Right lung (tissue), 10 donors: ENCODE results near the gene EDARADD. TPM values are rescaled to one million over a fixed set of nuclear protein-coding genes. Genes with fewer than 3 reads are reported as not detected.
"Not testable (repeated sequence)": the region's sequence is repeated elsewhere in the genome, so short reads cannot be mapped to it uniquely, and the experiment has no call there.

ENCODE experiments used
- DNase-seq, 2 donors: peaks; one replicate each; pipeline ENCODE4 v3.0.0-alpha.2; 2013
- long read RNA-seq, 8 donors: transcript quantifications; one replicate each; lab custom pipeline, GENCODE V29; 2026
- polyA plus RNA-seq, 5 donors: library from polyadenylated mRNA; unstranded; fragments of 120-200 nt; gene quantifications; one replicate each; pipeline versions ENCODE4 v1.2.1 to v1.2.3, GENCODE V29; 2013; ENCODE audit warnings: inconsistent platforms in 1 of 5, low replicate concordance in 1 of 5; ENCODE audit not compliant: insufficient read length in 5 of 5, insufficient read depth in 1 of 5

The EDARADD gene
- polyA plus RNA-seq: 1 to 10 TPM; 3.6 to 6.7 (median 4.8) TPM
- long read RNA-seq, donor 1, partial matches to known transcripts: 0 of 3 reads
- long read RNA-seq, donor 1, other reads (novel, unspliced or antisense): 0 of 3 reads
- long read RNA-seq, donor 2, partial matches to known transcripts: 0 of 1 reads
- long read RNA-seq, donor 2, other reads (novel, unspliced or antisense): 0 of 1 reads
- long read RNA-seq, donor 3: 0 reads
- long read RNA-seq, donor 4, partial matches to known transcripts: 0 of 2 reads
- long read RNA-seq, donor 4, other reads (novel, unspliced or antisense): 0 of 2 reads
- long read RNA-seq, donor 5, partial matches to known transcripts: 0 of 3 reads
- long read RNA-seq, donor 5, other reads (novel, unspliced or antisense): 0 of 3 reads
- long read RNA-seq, donor 6: 0 reads
- long read RNA-seq, donor 7, partial matches to known transcripts: 0 of 3 reads
- long read RNA-seq, donor 7, other reads (novel, unspliced or antisense): 0 of 3 reads
- long read RNA-seq, donor 8, partial matches to known transcripts: 0 of 1 reads
- long read RNA-seq, donor 8, other reads (novel, unspliced or antisense): 0 of 1 reads

DNA sequence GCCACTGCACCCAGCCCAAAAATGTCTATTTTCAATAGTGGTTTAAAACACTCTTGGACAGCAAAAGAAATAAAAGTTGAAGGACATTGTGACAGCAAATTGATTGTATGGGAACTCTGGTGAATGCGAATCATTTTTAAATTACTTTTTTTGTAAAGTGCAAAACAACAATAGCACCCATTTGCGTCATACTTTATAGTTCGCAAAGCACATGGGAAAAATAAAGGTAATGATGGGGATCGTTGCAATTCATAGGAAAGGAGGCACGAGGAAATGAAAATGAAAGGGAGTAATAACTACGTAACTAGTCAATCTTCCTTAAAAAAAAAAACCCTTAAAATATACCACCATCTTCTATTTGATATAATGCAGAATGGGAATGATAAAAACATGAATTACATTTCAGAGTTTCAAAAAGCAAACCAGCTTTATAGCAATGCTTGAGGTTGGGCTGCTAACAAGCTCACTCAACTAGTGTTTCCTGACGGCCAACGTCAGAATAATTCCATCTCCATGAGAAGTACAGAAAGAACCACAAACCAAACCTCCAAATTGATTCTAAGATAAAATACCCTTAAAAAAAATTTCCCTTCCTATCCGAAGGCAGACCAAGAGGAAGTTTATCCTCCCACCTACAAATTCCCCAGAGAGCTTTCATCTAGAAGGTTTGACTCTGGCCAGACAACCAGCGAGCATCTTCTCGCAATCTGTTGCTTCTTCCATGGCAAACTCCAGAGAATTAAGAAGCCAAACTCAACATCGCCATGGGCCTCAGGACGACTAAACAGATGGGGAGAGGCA, at the start of gene EDARADD:
Gene EDARADD (plus strand): TSS at position 606 of the 801 bp plus-strand sequence. CDS start 159 bp downstream, at position 765.
- DNase-seq: no peak

GRCh38 chr1:236345728-236346127, 48.4 kb upstream of the EDARADD start:
- no peak for DNase-seq

DNA sequence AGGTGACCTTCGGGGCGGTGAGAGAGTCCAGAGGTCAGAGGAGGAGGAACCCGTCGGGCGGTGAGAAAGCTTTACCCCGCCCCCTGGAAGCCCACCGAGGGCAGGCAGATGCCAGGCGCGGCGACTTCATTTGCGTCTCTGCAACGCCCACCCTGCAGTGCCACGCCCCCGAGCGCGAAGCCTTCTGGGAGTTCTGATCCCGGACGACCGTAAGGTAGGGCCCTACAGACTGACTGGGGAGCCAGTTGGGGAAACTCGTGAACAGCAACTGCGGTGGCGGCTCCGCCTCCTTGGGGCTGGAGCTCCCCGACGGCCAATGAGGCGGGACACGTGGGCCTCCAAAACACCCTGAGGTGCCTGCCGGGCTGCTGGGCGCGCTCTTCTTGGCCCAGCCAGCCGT, 46.0 kb upstream of the EDARADD start:
- DNase-seq: no peak

DNA sequence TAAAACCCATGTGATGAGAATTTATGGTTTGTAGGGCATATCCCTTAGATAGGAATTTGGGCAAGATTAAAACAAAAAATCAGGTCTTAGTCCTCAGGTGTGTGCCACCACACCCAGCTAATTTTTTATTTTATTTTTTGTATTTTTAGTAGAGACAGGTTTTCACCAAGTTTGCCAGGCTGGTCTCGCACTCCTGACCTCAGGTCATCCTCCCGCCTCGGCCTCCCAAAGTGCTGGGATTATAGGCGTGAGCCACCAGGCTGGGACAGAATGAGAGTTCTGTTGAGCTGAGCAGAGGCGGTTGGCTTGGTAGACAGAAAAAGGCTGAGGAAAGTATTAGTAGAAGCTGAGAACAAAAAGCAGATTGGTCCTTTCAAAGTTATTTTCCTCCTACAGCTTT, 43.8 kb upstream of the EDARADD start:
- DNase-seq: no peak

- DNase-seq: no peak
Measured at GRCh38 chr1:236351875-236352573, 42.1 kb upstream of the EDARADD start.

- not testable (repeated sequence) for DNase-seq
Measured at GRCh38 chr1:236352747-236353146, 41.3 kb upstream of the EDARADD start.

DNA sequence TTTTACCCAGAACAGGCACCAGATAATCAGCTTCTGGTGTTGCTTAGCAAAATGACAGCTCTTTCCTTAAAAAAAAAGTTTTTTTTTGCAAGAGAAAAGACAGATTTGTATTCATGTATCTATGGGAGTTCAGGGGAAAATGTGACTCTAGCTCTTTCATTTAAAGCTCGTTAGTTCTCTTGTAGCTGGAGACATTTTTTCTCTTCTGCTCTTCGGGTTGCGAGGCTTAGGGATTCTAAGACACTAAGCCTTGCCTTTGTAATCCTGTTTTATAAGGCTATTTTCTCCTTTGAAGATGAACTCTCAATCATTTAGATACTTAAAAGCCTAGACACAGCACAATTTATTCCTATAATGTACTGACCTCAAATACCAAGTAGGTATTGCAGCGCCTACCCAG, 40.3 kb upstream of the EDARADD start:
- no peak for DNase-seq

GRCh38 chr1:236354330-236355147, 39.5 kb upstream of the EDARADD start:
- DNase-seq: no peak

- DNase-seq: no peak
Measured at GRCh38 chr1:236356141-236356540, 37.9 kb upstream of the EDARADD start.

DNA sequence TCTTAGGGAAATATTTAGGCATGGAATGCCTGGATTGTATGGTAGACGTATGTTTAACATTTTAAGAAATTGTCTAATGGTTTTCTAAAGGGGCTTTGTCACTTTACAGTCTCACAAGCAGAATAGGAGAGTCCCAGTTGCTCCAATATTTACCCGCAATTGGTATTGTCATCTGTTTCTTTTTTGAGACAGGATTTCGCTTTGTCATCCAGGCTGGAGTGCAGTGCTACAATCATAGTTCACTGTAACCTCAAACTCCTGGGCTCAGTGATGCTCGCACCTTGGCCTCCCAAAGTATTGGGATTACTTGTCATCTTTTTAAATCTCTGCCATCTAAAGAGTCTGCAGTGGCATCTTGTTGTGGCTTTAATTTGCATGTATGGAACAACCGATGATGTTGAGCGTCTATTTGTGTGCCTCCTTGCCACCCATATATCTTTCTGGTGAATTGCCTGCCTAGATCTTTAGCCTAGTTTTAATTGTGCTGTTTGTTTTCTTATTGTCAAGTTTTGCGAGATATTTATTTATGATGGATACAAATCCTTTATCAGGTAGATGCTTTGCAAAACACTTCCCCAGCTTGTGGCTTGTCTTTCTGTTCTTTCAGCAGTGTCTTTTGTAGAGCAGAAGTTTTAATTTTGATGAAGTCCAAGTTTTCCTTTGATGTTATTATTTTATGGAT, 32.0 kb upstream of the EDARADD start:
- no peak for DNase-seq

DNA sequence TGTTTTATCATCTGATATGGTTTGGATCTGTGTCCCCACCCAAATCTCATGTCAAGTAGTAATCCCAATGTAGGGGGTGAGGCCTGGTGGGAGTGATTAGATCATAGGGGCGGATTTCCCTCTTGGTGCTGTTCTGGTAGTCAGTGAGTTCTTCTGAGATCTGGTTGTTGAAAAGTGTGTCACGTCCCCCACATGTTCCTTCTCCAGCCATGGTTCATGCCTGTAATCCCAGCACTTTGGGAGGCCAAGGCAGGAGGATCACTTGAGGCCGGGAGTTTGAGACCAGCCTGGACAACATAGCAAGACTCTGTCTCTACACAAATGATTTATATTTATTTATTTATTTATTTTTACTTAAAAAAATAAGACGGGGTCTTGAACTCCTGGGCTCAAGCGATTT, 30.8 kb upstream of the EDARADD start:
- no peak for DNase-seq

- DNase-seq: no peak
Measured at GRCh38 chr1:236365999-236366570, 28.0 kb upstream of the EDARADD start.

DNA sequence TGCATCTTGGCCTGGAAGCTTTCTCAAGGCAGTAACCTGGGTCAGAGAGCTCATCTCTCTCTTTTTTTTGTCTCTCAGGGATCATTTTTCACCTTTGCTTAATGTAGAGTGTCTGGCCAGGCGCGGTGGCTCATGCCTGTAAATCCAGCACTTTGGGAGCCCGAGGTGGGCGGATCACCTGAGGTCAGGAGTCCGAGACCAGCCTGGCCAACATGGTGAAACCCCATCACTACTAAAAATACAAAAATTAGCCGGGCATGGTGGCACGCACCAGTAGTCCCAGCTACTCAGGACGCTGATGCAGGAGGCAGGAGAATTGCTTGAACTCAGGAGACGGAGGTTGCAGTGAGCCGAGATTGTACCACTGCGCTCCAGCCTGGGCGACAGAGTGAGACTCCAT, 27.4 kb upstream of the EDARADD start:
- not testable (repeated sequence) for DNase-seq

DNA sequence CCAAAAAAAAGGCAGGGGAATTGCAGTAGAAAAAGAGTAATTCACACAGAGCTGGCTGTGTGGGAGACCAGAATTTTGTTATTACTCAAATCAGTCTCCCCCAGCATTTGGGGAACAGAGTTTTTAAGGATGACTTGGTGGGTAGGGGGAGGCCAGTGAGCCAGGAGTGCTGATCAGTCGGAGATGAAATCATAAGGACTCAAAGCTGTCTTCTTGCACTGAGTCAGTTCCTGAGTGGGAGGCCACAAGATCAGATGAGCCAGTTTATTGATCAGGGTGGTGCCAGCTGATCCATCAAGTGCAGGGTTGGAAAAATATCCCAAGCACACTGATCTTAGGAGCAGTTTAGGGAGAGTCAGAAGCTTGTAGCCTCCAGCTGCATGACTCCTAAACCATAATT, 23.7 kb upstream of the EDARADD start:
- DNase-seq: no peak

GRCh38 chr1:236371083-236371482, 23.0 kb upstream of the EDARADD start:
- no peak for DNase-seq

DNA sequence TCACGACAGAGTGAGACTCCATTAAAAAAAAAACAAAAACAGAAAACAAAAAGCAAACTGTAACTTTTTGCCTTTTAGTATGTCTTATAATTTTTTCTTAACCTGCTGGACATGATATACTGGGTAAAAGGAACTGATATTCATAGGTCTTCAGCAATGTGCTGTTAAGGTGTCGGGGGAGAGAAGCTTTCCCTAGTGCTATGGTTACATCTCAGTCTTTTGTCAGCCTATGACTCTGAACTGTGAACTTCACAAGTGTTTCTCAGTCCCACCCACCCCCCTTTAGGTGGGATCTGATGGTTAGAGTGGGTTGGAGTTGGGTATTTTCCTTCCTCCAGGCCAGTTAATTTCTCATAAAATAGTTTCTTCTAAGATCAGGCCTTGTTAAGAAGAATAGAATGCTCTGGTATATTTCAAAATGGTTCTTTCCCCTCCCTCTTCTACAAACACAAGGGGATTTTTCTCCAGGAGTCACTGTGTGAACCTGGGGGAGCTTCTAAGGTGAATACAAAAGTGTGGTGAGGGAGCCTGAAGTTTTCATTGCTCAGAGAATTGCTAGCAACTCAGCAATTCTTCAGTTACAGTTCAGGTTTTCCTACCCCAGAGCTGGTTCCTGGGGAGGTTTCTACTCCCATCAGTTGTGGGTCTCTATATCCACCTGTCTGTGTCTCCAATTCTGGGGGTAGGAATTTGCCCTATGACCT, 16.1 kb upstream of the EDARADD start:
- DNase-seq: no peak

GRCh38 chr1:236381565-236382158, 12.4 kb upstream of the EDARADD start:
- DNase-seq: no peak

DNA sequence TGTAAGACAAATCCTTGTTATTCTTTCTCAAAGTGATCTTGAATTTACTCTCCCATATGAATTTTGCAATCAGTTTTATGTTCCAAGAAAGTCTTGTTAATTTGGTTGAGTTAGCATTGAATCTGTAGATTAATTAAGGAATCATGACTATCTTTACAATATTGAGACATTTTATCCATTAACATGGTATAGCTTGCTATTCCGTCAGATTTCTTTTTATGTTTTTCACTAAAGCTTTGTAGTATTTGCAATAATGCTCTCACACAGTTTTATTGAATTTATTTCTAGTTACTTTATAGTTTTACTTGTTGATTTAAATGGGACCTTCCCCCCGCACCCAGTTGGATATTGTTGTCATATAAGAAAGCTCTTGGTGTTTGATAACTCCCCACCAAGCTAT, 5.8 kb upstream of the EDARADD start:
- no peak for DNase-seq

DNA sequence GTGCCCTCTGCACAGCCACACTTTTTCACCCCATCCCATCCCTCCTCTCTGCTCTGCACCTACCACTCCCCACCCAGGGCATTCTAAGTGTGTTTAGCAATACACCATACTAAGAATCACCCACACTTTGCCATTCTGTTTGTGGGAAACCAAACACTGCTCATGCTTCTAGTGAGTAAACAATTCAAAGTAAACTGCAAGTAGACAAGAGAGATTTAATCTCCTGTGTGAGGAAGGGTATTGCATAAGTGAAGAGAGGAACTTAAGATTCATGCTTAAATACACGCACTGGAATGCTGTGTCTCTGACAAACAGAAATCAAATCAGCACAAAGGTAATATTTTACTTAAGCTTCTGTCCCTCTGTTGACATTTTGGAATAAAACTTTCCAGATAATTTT, 4.8 kb upstream of the EDARADD start:
- no peak for DNase-seq
